HepG2 (cell line): ENCODE results near the gene SNX21. TPM values are rescaled to one million over a fixed set of nuclear protein-coding genes. Genes with fewer than 3 reads are reported as not detected.
A peak's percentile ranks its signal among the peaks of the same experiment; 100 is the strongest.

Experiments used
- FOXC1 ChIP-seq: sonication (generic); formaldehyde crosslinking; IDR thresholded peaks from 2 replicates; pipeline ENCODE4 v1.8.0; 2022; ENCODE audit warnings: mild to moderate bottlenecking, missing genetic modification reagents, borderline replicate concordance
- MXD4 ChIP-seq: IDR thresholded peaks from 2 replicates; pipeline ENCODE4 v1.6.1; 2016; ENCODE audit warnings: mild to moderate bottlenecking, missing biosample characterization, missing genetic modification reagents
- NBN ChIP-seq: fragments of 450-650 bp; conservative IDR thresholded peaks from 2 replicates; pipeline ENCODE4 v1.6.1; 2017
- NCOA1 ChIP-seq: sonication (generic); formaldehyde crosslinking; IDR thresholded peaks from 2 replicates; pipeline ENCODE4 v1.9.0; 2021; ENCODE audit warnings: missing genetic modification reagents
- PBX3 ChIP-seq: sonication (generic); formaldehyde crosslinking; IDR thresholded peaks from 2 replicates; pipeline ENCODE4 v1.8.1; 2023; ENCODE audit warnings: missing genetic modification reagents, inconsistent platforms, borderline replicate concordance
- PRPF4 ChIP-seq: fragments of 200-400 bp; formaldehyde crosslinking; IDR thresholded peaks from 2 replicates; pipeline ENCODE4 v1.6.1; 2016; ENCODE audit warnings: low read length, low read depth; ENCODE audit not compliant: poor library complexity, severe bottlenecking
- YY1 ChIP-seq: IDR thresholded peaks from 2 replicates; pipeline ENCODE4 v1.6.1; 2011; ENCODE audit warnings: low read length, low read depth, moderate library complexity, mild to moderate bottlenecking; ENCODE audit not compliant: insufficient read depth, insufficient replicate concordance
- ZBTB33 ChIP-seq: sonication (generic); formaldehyde crosslinking; IDR thresholded peaks from 2 replicates; pipeline ENCODE4 v1.4.0; 2020; ENCODE audit warnings: missing genetic modification reagents
- ZNF274 ChIP-seq: sonication (generic); formaldehyde crosslinking; IDR thresholded peaks from 2 replicates; pipeline ENCODE4 v1.5.1; 2020; ENCODE audit warnings: mild to moderate bottlenecking, missing genetic modification reagents
- ZNF292 ChIP-seq: sonication (generic); formaldehyde crosslinking; IDR thresholded peaks from 2 replicates; pipeline ENCODE4 v1.8.1; 2022; ENCODE audit warnings: mild to moderate bottlenecking, low read depth, missing genetic modification reagents, borderline replicate concordance
- ZNF44 ChIP-seq: sonication (generic); formaldehyde crosslinking; IDR thresholded peaks from 2 replicates; pipeline ENCODE4 v1.5.1; 2020; ENCODE audit warnings: mild to moderate bottlenecking, missing genetic modification reagents
- ZNF550 ChIP-seq: sonication (generic); formaldehyde crosslinking; IDR thresholded peaks from 2 replicates; pipeline ENCODE4 v1.4.0; 2020; ENCODE audit warnings: mild to moderate bottlenecking, missing genetic modification reagents, borderline replicate concordance
- ZNF713 ChIP-seq: sonication (generic); formaldehyde crosslinking; IDR thresholded peaks from 2 replicates; pipeline ENCODE4 v1.4.0; 2020; ENCODE audit warnings: mild to moderate bottlenecking, missing genetic modification reagents
- polyA plus RNA-seq, 8 experiments: library from polyadenylated mRNA; depleted of rRNA in 3 of 8; stranded (reverse) in 7 of 8; unstranded in 1 of 8; fragments of >200 nt; fragmentation: Illumina TruSeq in 4 of 8; extraction: Trizol in 4 of 8; gene quantifications; 2 replicates each; pipeline versions ENCODE4 v1.2.1 to v1.2.3, GENCODE V29; 2011 to 2016; ENCODE audit warnings: low read depth in 4 of 8, missing spikeins in 1 of 8, mixed read lengths in 1 of 8; ENCODE audit not compliant: insufficient read depth in 1 of 8
- total RNA-seq, 5 experiments: library from RNA; depleted of rRNA; stranded (reverse); fragments of >200 nt; fragmentation: Illumina TruSeq; extraction: Trizol; gene quantifications; 2 replicates each; pipeline ENCODE4 v1.2.3, GENCODE V29; 2016; ENCODE audit warnings: low read depth in 1 of 5
- TF ChIP-seq, protein P1 (sequence below): sonication (generic); formaldehyde crosslinking; IDR thresholded peaks from 2 replicates; pipeline ENCODE4 v1.4.0; 2020; ENCODE audit warnings: missing genetic modification reagents
- TF ChIP-seq, protein P2 (sequence below): sonication (generic); formaldehyde crosslinking; conservative IDR thresholded peaks from 2 replicates; pipeline ENCODE4 v1.4.0; 2020; ENCODE audit warnings: missing genetic modification reagents
- TF ChIP-seq, protein P3 (sequence below): sonication (generic); formaldehyde crosslinking; IDR thresholded peaks from 2 replicates; pipeline ENCODE4 v1.4.0; 2020; ENCODE audit warnings: missing genetic modification reagents, mild to moderate bottlenecking, borderline replicate concordance

The SNX21 gene
- total and polyA plus RNA-seq, 2 of the 13 experiments (the other 11 are each of a cell fraction or from before 2014, with no cell fraction given), result 7.7 to 12.8 TPM

- TF ChIP-seq, protein P1, sequence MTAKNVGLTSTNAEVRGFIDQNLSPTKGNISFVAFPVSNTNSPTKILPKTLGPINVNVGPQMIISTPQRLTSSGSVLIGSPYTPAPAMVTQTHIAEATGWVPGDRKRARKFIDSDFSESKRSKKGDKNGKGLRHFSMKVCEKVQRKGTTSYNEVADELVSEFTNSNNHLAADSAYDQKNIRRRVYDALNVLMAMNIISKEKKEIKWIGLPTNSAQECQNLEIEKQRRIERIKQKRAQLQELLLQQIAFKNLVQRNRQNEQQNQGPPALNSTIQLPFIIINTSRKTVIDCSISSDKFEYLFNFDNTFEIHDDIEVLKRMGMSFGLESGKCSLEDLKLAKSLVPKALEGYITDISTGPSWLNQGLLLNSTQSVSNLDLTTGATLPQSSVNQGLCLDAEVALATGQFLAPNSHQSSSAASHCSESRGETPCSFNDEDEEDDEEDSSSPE (CRISPR knock-in tag), result peak; percentile 50
- TF ChIP-seq ZNF713 (CRISPR knock-in tag) (0 out of 2 replicates have a peak, but pooled peaks have one; percentile 36), ZNF44 (CRISPR knock-in tag) (peak; percentile 91; the same call in 1 of the 2 replicates), ZNF274 (CRISPR knock-in tag) (peak; percentile 71), YY1 (peak; percentile 64), MXD4 (CRISPR knock-in tag) (peak; percentile 97), PRPF4 (no peak), ZBTB33 (CRISPR knock-in tag) (no peak; the same call in 1 of the 2 replicates), NBN (no peak), NCOA1 (CRISPR knock-in tag) (no peak), PBX3 (CRISPR knock-in tag) (peak; percentile 100), ZNF550 (CRISPR knock-in tag) (0 out of 2 replicates have a peak, but pooled peaks have one; percentile 85), FOXC1 (CRISPR knock-in tag) (peak; percentile 64; the same call in 1 of the 2 replicates), ZNF292 (CRISPR knock-in tag) (no peak; the same call in 1 of the 2 replicates)
- TF ChIP-seq, protein P2, sequence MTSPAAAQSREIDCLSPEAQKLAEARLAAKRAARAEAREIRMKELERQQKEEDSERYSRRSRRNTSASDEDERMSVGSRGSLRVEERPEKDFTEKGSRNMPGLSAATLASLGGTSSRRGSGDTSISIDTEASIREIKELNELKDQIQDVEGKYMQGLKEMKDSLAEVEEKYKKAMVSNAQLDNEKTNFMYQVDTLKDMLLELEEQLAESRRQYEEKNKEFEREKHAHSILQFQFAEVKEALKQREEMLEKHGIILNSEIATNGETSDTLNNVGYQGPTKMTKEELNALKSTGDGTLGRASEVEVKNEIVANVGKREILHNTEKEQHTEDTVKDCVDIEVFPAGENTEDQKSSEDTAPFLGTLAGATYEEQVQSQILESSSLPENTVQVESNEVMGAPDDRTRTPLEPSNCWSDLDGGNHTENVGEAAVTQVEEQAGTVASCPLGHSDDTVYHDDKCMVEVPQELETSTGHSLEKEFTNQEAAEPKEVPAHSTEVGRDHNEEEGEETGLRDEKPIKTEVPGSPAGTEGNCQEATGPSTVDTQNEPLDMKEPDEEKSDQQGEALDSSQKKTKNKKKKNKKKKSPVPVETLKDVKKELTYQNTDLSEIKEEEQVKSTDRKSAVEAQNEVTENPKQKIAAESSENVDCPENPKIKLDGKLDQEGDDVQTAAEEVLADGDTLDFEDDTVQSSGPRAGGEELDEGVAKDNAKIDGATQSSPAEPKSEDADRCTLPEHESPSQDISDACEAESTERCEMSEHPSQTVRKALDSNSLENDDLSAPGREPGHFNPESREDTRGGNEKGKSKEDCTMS (CRISPR knock-in tag), result no peak; the same call in 1 of the 2 replicates
- TF ChIP-seq, protein P3, sequence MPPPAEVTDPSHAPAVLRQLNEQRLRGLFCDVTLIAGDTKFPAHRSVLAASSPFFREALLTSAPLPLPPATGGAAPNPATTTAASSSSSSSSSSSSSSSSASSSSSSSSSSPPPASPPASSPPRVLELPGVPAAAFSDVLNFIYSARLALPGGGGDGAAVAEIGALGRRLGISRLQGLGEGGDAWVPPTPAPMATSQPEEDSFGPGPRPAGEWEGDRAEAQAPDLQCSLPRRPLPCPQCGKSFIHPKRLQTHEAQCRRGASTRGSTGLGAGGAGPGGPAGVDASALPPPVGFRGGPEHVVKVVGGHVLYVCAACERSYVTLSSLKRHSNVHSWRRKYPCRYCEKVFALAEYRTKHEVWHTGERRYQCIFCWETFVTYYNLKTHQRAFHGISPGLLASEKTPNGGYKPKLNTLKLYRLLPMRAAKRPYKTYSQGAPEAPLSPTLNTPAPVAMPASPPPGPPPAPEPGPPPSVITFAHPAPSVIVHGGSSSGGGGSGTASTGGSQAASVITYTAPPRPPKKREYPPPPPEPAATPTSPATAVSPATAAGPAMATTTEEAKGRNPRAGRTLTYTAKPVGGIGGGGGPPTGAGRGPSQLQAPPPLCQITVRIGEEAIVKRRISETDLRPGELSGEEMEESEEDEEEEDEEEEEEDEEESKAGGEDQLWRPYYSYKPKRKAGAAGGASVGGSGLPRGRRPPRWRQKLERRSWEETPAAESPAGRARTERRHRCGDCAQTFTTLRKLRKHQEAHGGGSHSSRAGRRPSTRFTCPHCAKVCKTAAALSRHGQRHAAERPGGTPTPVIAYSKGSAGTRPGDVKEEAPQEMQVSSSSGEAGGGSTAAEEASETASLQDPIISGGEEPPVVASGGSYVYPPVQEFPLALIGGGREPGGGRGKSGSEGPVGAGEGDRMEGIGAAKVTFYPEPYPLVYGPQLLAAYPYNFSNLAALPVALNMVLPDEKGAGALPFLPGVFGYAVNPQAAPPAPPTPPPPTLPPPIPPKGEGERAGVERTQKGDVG (CRISPR knock-in tag), result peak; percentile 56; the same call in 1 of the 2 replicates
These were observed 23.7 kb downstream of the SNX21 start, which contains the start of the genes ACOT8 and ZSWIM3 (continued) for GRCh38 chr20:45857114-45857881.
